Measurements from ENCODE around the gene TRIL.

Gene TRIL

GRCh38 chr7:28980451-28981160, 22.5 kb upstream of the TRIL start:
- DNase-seq = no peak

GRCh38 chr7:28979776-28980175, 21.6 kb upstream of the TRIL start:
- DNase-seq = no peak

- no peak for DNase-seq
Measured at GRCh38 chr7:28977881-28978280, 19.8 kb upstream of the TRIL start.

GRCh38 chr7:28976022-28976421, 17.9 kb upstream of the TRIL start:
- DNase-seq = no peak

- no peak for DNase-seq
Measured at GRCh38 chr7:28973591-28973990, 15.5 kb upstream of the TRIL start.

GRCh38 chr7:28964056-28964455, 5.9 kb upstream of the TRIL start:
- DNase-seq = no peak

GRCh38 chr7:28961972-28962371, 3.8 kb upstream of the TRIL start:
- DNase-seq = no peak

GRCh38 chr7:28960071-28960840, 2.1 kb upstream of the TRIL start:
- no peak for DNase-seq

- DNase-seq = no peak
Measured at GRCh38 chr7:28958980-28959347, 834 bp upstream of the TRIL start.

- DNase-seq = no peak
Measured at GRCh38 chr7:28957751-28958234, 337 bp downstream of the TRIL start.

- no peak for DNase-seq
Measured at GRCh38 chr7:28957064-28957750, 923 bp downstream of the TRIL start.

- DNase-seq = no peak
Measured at GRCh38 chr7:28956608-28957063, 1.5 kb downstream of the TRIL start.

GRCh38 chr7:28955718-28956607, 2.2 kb downstream of the TRIL start:
- DNase-seq = no peak

GRCh38 chr7:28955356-28955717, 2.8 kb downstream of the TRIL start:
- DNase-seq = no peak

GRCh38 chr7:28954946-28955345, 3.2 kb downstream of the TRIL start:
- no peak for DNase-seq

- DNase-seq = no peak
Measured at GRCh38 chr7:28954471-28954870, 3.7 kb downstream of the TRIL start.

- DNase-seq = no peak
Measured at GRCh38 chr7:28953633-28954032, 4.5 kb downstream of the TRIL start.

- no peak for DNase-seq
Measured at GRCh38 chr7:28942168-28942567, 16.0 kb downstream of the TRIL start.

- no peak for DNase-seq
Measured at GRCh38 chr7:28941633-28942032, 16.5 kb downstream of the TRIL start.

GRCh38 chr7:28940741-28941384, 17.3 kb downstream of the TRIL start:
- DNase-seq = no peak

- DNase-seq = no peak
Measured at GRCh38 chr7:28939844-28940544, 18.1 kb downstream of the TRIL start.

GRCh38 chr7:28939367-28939766, 18.8 kb downstream of the TRIL start:
- DNase-seq = no peak
